Liver (tissue), 3 donors: Measurements from ENCODE around the gene ATP13A1.

Experiments used
- SP1 ChIP-seq: IDR thresholded peaks from 2 replicates; pipeline ENCODE4 v1.6.1; 2018; ENCODE audit warnings: antibody characterized with exemption, mild to moderate bottlenecking
- TAF1 ChIP-seq: conservative IDR thresholded peaks from 2 replicates; pipeline ENCODE4 v1.6.1; 2016; ENCODE audit warnings: antibody characterized with exemption, mild to moderate bottlenecking
- TF ChIP-seq, protein P1 (sequence below): fragments of 150-350 bp; IDR thresholded peaks from 2 replicates; pipeline ENCODE4 v1.5.1; 2017; ENCODE audit warnings: improper control_type of control experiment, low read depth, low read length; ENCODE audit not compliant: missing input control
- TF ChIP-seq, protein P2 (sequence below): IDR thresholded peaks from 2 replicates; pipeline ENCODE4 v1.6.1; 2016; ENCODE audit warnings: antibody characterized with exemption, mild to moderate bottlenecking
- donor health status: healthy.
- donor health status: healthy.

DNA sequence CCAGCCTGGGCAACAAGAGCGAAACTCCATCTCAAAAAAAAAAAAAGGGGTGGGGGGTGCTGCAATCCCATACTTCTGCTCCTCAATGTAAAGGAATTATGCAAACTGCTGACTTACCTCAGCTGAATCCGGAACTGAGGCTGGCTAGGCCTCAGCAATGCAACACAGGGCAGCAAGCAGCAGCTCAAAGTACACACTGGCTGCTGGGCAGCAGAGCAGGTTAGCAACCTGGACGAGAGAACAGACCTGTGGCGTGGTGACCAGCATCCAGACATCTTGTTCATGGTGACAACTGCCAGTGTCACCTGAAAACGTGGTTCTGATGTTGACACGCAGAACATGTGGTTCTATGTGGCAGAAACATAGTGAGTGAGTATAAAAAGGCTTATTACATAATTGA is 41.4 kb upstream of the ATP13A1 start:
- TF ChIP-seq, protein P1, sequence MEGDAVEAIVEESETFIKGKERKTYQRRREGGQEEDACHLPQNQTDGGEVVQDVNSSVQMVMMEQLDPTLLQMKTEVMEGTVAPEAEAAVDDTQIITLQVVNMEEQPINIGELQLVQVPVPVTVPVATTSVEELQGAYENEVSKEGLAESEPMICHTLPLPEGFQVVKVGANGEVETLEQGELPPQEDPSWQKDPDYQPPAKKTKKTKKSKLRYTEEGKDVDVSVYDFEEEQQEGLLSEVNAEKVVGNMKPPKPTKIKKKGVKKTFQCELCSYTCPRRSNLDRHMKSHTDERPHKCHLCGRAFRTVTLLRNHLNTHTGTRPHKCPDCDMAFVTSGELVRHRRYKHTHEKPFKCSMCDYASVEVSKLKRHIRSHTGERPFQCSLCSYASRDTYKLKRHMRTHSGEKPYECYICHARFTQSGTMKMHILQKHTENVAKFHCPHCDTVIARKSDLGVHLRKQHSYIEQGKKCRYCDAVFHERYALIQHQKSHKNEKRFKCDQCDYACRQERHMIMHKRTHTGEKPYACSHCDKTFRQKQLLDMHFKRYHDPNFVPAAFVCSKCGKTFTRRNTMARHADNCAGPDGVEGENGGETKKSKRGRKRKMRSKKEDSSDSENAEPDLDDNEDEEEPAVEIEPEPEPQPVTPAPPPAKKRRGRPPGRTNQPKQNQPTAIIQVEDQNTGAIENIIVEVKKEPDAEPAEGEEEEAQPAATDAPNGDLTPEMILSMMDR = no peak
- TF ChIP-seq TAF1 (no peak), SP1 (no peak)
- TF ChIP-seq, protein P2, sequence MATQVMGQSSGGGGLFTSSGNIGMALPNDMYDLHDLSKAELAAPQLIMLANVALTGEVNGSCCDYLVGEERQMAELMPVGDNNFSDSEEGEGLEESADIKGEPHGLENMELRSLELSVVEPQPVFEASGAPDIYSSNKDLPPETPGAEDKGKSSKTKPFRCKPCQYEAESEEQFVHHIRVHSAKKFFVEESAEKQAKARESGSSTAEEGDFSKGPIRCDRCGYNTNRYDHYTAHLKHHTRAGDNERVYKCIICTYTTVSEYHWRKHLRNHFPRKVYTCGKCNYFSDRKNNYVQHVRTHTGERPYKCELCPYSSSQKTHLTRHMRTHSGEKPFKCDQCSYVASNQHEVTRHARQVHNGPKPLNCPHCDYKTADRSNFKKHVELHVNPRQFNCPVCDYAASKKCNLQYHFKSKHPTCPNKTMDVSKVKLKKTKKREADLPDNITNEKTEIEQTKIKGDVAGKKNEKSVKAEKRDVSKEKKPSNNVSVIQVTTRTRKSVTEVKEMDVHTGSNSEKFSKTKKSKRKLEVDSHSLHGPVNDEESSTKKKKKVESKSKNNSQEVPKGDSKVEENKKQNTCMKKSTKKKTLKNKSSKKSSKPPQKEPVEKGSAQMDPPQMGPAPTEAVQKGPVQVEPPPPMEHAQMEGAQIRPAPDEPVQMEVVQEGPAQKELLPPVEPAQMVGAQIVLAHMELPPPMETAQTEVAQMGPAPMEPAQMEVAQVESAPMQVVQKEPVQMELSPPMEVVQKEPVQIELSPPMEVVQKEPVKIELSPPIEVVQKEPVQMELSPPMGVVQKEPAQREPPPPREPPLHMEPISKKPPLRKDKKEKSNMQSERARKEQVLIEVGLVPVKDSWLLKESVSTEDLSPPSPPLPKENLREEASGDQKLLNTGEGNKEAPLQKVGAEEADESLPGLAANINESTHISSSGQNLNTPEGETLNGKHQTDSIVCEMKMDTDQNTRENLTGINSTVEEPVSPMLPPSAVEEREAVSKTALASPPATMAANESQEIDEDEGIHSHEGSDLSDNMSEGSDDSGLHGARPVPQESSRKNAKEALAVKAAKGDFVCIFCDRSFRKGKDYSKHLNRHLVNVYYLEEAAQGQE = no peak
